HCT116 (cell line): ENCODE measurements around the gene TSC1. TPM values are rescaled to one million over a fixed set of nuclear protein-coding genes. Genes with fewer than 3 reads are reported as not detected.

Experiments
- ATAC-seq: fragments of 200-7000 bp; cut with Tn5 transposase; 2 replicates; pipeline ENCODE4 v1.9.1; 2020; ENCODE audit warnings: mild to moderate bottlenecking, moderate library complexity
- BruUV-seq: library from RNA; stranded (reverse); fragments of 400-500 nt; replicated peaks from 2 replicates; lab custom pipeline; 2021; lab: Mats Ljungman, UMichigan
- CTCF ChIA-PET: fragments of 300-600 bp; sonication (Branson Sonifier 250); formaldehyde crosslinking; loops from one replicate; lab custom pipeline; 2021; ENCODE audit warnings: antibody characterized with exemption; lab: Charles Lee
- POLR2A ChIA-PET: fragments of 300-600, 350-600 bp; sonication (Branson Sonifier 250); formaldehyde crosslinking; loops from one replicate; lab custom pipeline; 2021; ENCODE audit warnings: antibody characterized with exemption; lab: Charles Lee
- RAD21 ChIA-PET, 2 experiments: fragments of 300-600 bp; sonication (Branson Sonifier 250); formaldehyde crosslinking; loops; one replicate each; lab custom pipeline; 2023; ENCODE audit warnings: low total read pairs in 2 of 2; ENCODE audit not compliant: uncharacterized antibody in 2 of 2, unreplicated experiment in 2 of 2, low non-redundant PET in 1 of 2; lab: Charles Lee
- DNase-seq: peaks from one replicate; pipeline ENCODE4 v3.0.0-alpha.2; 2010; ENCODE audit warnings: low read depth, low spot score
- H2AFZ ChIP-seq: fragments of 200-600 bp; shearing (Covaris generic), sonication (generic); 2 replicates; pipeline ENCODE4 v1.6.1; 2017; ENCODE audit warnings: low read depth, mixed run types, mixed read lengths, antibody characterized with exemption, low read length; ENCODE audit not compliant: poor library complexity, severe bottlenecking
- H3K27ac ChIP-seq: 2 replicates; pipeline ENCODE4 v1.5.1; 2012; ENCODE audit warnings: low read depth, low read length
- H3K27me3 ChIP-seq: fragments of 200-600 bp; sonication (generic); 2 replicates; pipeline ENCODE4 v1.6.1; 2016; ENCODE audit warnings: mixed run types, low read length, mixed read lengths; ENCODE audit not compliant: insufficient read depth
- H3K36me3 ChIP-seq, 2 experiments: fragments of 200-500 bp in 1 of 2; fragments of 200-600 bp in 1 of 2; sonication (Bioruptor generic) in 1 of 2; sonication (generic) in 1 of 2; 2 replicates each; pipeline versions ENCODE4 v1.5.1 to v1.6.1; 2014 to 2016; ENCODE audit warnings: low read length in 2 of 2, inconsistent platforms in 1 of 2, mixed read lengths in 1 of 2, mixed run types in 1 of 2; ENCODE audit not compliant: insufficient read depth in 2 of 2, control insufficient read depth in 1 of 2
- H3K4me1 ChIP-seq, 2 experiments: fragments of 200-600 bp in 1 of 2; sonication (generic) in 1 of 2; 2 replicates each; pipeline versions ENCODE4 v1.5.1 to v1.6.1; 2012 to 2017; ENCODE audit warnings: low read length in 2 of 2, inconsistent platforms in 1 of 2, mild to moderate bottlenecking in 1 of 2, mixed read lengths in 1 of 2, mixed run types in 1 of 2, moderate library complexity in 1 of 2; ENCODE audit not compliant: insufficient read depth in 2 of 2, control insufficient read depth in 1 of 2
- H3K4me2 ChIP-seq: fragments of 200-600 bp; sonication (generic); 2 replicates; pipeline ENCODE4 v1.6.1; 2017; ENCODE audit warnings: mixed run types, low read length, mixed read lengths
- H3K4me3 ChIP-seq, 2 experiments: fragments of 200-600 bp in 1 of 2; sonication (generic) in 1 of 2; replicated peaks in 1 of 2; 2 replicates each; pipeline ENCODE4 v1.5.1; 2011 to 2016; ENCODE audit warnings: low read length in 2 of 2, control low read depth in 1 of 2, low read depth in 1 of 2, mild to moderate bottlenecking in 1 of 2, mixed read lengths in 1 of 2, mixed run types in 1 of 2
- H3K79me2 ChIP-seq: fragments of 200-600 bp; sonication (generic); 2 replicates; pipeline ENCODE4 v1.6.1; 2017; ENCODE audit warnings: mild to moderate bottlenecking, mixed run types, low read length, moderate library complexity, mixed read lengths; ENCODE audit not compliant: insufficient read depth
- H3K9ac ChIP-seq: fragments of 200-600 bp; sonication (generic); 2 replicates; pipeline ENCODE4 v1.6.1; 2016; ENCODE audit warnings: low read length, mixed read lengths
- H3K9me2 ChIP-seq: fragments of 200-600 bp; sonication (generic), shearing (Covaris generic); 2 replicates; pipeline ENCODE4 v1.6.1; 2017; ENCODE audit warnings: mixed run types, mild to moderate bottlenecking, moderate library complexity; ENCODE audit not compliant: insufficient read depth
- H3K9me3 ChIP-seq, 2 experiments: fragments of 200-500 bp in 1 of 2; fragments of 200-600 bp in 1 of 2; sonication (Bioruptor generic) in 1 of 2; sonication (generic) in 1 of 2; 2 replicates each; pipeline ENCODE4 v1.6.1; 2014 to 2017; ENCODE audit warnings: low read length in 2 of 2, mixed read lengths in 2 of 2, inconsistent platforms in 1 of 2, low read depth in 1 of 2, mild to moderate bottlenecking in 1 of 2, mixed run types in 1 of 2, moderate library complexity in 1 of 2; ENCODE audit not compliant: control insufficient read depth in 1 of 2, insufficient read depth in 1 of 2
- H4K20me1 ChIP-seq: fragments of 200-600 bp; sonication (generic), shearing (Covaris generic); 2 replicates; pipeline ENCODE4 v1.6.1; 2017; ENCODE audit warnings: mixed run types, mild to moderate bottlenecking, moderate library complexity; ENCODE audit not compliant: insufficient read depth
- CBX3 ChIP-seq: IDR thresholded peaks from 2 replicates; pipeline ENCODE4 v1.6.1; 2012; ENCODE audit warnings: low read depth
- CEBPB ChIP-seq: IDR thresholded peaks from 2 replicates; pipeline ENCODE4 v1.6.1; 2012; ENCODE audit warnings: low read depth
- ELF1 ChIP-seq: IDR thresholded peaks from 2 replicates; pipeline ENCODE4 v1.6.1; 2012; ENCODE audit warnings: low read depth, borderline replicate concordance
- EZH2phosphoT487 ChIP-seq: fragments of 200-600 bp; IDR thresholded peaks from 2 replicates; pipeline ENCODE4 v1.6.1; 2018; ENCODE audit warnings: antibody characterized with exemption, borderline replicate concordance
- FOSL1 ChIP-seq: IDR thresholded peaks from 2 replicates; pipeline ENCODE4 v1.6.1; 2012; ENCODE audit warnings: low read depth
- JUND ChIP-seq: IDR thresholded peaks from 2 replicates; pipeline ENCODE4 v1.6.1; 2012
- MAX ChIP-seq: IDR thresholded peaks from 2 replicates; pipeline ENCODE4 v1.6.1; 2012
- POLR2A ChIP-seq: IDR thresholded peaks from 2 replicates; pipeline ENCODE4 v1.7.0; 2011; ENCODE audit warnings: borderline replicate concordance; ENCODE audit not compliant: insufficient read depth, insufficient read length; ENCODE audit errors: extremely low read depth
- POLR2AphosphoS5 ChIP-seq: IDR thresholded peaks from 2 replicates; pipeline ENCODE4 v1.6.1; 2011; ENCODE audit warnings: mild to moderate bottlenecking, low read depth, low read length, moderate library complexity
- RAD21 ChIP-seq: IDR thresholded peaks from 2 replicates; pipeline ENCODE4 v1.6.1; 2012; ENCODE audit warnings: low read depth, mild to moderate bottlenecking
- REST ChIP-seq: IDR thresholded peaks from 2 replicates; pipeline ENCODE4 v1.6.1; 2012; ENCODE audit warnings: low read depth
- SIN3A ChIP-seq: IDR thresholded peaks from 2 replicates; pipeline ENCODE4 v1.6.1; 2012; ENCODE audit warnings: low read depth
- SP1 ChIP-seq: IDR thresholded peaks from 2 replicates; pipeline ENCODE4 v1.6.1; 2012; ENCODE audit warnings: low read depth
- TCF7L2 ChIP-seq: IDR thresholded peaks from 2 replicates; pipeline ENCODE4 v1.7.0; 2011; ENCODE audit warnings: borderline replicate concordance, inconsistent platforms; ENCODE audit not compliant: insufficient read depth, insufficient read length; ENCODE audit errors: extremely low read depth
- YY1 ChIP-seq: IDR thresholded peaks from 2 replicates; pipeline ENCODE4 v1.6.1; 2011; ENCODE audit warnings: low read length, low read depth, moderate library complexity, mild to moderate bottlenecking; ENCODE audit not compliant: insufficient replicate concordance; ENCODE audit errors: extremely low read depth
- ZFX ChIP-seq: fragments of 450-650 bp; IDR thresholded peaks from 2 replicates; pipeline ENCODE4 v1.6.1; 2017
- ZNF274 ChIP-seq: fragments of 200-500 bp; sonication (Bioruptor generic); IDR thresholded peaks from 2 replicates; pipeline ENCODE4 v1.6.1; 2014; ENCODE audit warnings: mild to moderate bottlenecking, low read depth, low read length, inconsistent platforms
- intact Hi-C: fragments of 100-400 bp; cut with micrococcal nuclease; formaldehyde crosslinking; loops from 2 replicates; pipeline ENCODE4 v1.10.0; 2022
- total RNA-seq: library from RNA; stranded (reverse); gene quantifications from one replicate; pipeline ENCODE4 v1.2.1, GENCODE V29; 2021; ENCODE audit not compliant: unreplicated experiment
- TF ChIP-seq, protein P1 (sequence below): IDR thresholded peaks from 2 replicates; pipeline ENCODE4 v1.6.1; 2012
- TF ChIP-seq, protein P2 (sequence below): IDR thresholded peaks from 2 replicates; pipeline ENCODE4 v1.6.1; 2011; ENCODE audit warnings: mild to moderate bottlenecking, low read length, moderate library complexity; ENCODE audit not compliant: insufficient replicate concordance; ENCODE audit errors: extremely low read depth

The TSC1 gene
- total RNA-seq, 1 experiment from 2014 or later, result 34.5 TPM

DNA sequence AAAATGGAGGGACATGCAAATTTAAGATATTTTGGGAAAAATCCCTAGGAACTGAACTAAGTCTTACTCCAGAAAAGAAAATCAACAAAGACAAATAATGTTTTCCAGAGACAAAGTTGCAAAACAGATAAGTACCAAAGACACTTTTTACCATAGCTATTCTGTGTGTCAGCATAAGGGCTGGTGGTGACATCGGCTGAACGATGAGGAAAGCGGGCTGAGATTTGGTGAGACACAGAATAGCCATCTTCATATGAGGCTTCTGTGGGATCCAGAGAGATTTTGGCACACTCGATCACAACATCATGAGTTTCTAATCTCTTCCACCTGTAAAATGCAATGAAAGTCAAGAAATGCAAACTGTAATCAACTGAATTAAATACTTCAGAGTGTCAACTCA lies 32.3 kb downstream of the TSC1 start (continued):
- TF ChIP-seq REST, result no peak
- TF ChIP-seq RAD21, result no peak
- no peak for TF ChIP-seq FOSL1

GRCh38 chr9:132910376-132910775 lies 34.0 kb downstream of the TSC1 start:
- Histone ChIP-seq H3K79me2 (no peaks in the 10 kb centered on the region), H3K36me3 (peaks cover 12 to 14% of the 10 kb centered on the region in 2 experiments; a peak in 2 of 4 replicates), H4K20me1 (no peaks in the 10 kb centered on the region), H3K4me1 (no peaks in the 10 kb centered on the region), H3K27me3 (no peaks in the 10 kb centered on the region), H3K9me3 (no peaks in the 10 kb centered on the region), H3K9me2 (no peaks in the 10 kb centered on the region), H3K9ac (no peak overlapping the region), H2AFZ (no peak overlapping the region), H3K4me2 (no peak overlapping the region), H3K27ac (no peak overlapping the region), H3K4me3 (no peak overlapping the region)
- ATAC-seq (no peak), DNase-seq (no peak)
- ChIA-PET CTCF (interaction anchor here (0.9 kb wide), 2 partner anchors 8 to 11 kb away, joined by 3 read pairs; no protein-coding TSS in a partner anchor), POLR2A (no interaction called here), RAD21 (no interaction called here)
- intact Hi-C loops, result no loop called here
- BruUV-seq, result no TSS peak
- TF ChIP-seq FOSL1, result no peak
- no peak for TF ChIP-seq EZH2phosphoT487
- TF ChIP-seq ZNF274, result no peak
- TF ChIP-seq, protein P1, sequence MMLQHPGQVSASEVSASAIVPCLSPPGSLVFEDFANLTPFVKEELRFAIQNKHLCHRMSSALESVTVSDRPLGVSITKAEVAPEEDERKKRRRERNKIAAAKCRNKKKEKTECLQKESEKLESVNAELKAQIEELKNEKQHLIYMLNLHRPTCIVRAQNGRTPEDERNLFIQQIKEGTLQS, result no peak
- no peak for TF ChIP-seq CEBPB
- TF ChIP-seq ZFX, result no peak
- TF ChIP-seq JUND, result no peak
- TF ChIP-seq POLR2A, result no peak
- no peak for TF ChIP-seq ELF1
- TF ChIP-seq SP1, result no peak
- TF ChIP-seq POLR2AphosphoS5, result no peak
- TF ChIP-seq TCF7L2, result no peak
- TF ChIP-seq, protein P2, sequence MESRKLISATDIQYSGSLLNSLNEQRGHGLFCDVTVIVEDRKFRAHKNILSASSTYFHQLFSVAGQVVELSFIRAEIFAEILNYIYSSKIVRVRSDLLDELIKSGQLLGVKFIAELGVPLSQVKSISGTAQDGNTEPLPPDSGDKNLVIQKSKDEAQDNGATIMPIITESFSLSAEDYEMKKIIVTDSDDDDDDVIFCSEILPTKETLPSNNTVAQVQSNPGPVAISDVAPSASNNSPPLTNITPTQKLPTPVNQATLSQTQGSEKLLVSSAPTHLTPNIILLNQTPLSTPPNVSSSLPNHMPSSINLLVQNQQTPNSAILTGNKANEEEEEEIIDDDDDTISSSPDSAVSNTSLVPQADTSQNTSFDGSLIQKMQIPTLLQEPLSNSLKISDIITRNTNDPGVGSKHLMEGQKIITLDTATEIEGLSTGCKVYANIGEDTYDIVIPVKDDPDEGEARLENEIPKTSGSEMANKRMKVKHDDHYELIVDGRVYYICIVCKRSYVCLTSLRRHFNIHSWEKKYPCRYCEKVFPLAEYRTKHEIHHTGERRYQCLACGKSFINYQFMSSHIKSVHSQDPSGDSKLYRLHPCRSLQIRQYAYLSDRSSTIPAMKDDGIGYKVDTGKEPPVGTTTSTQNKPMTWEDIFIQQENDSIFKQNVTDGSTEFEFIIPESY, result no peak
- no peak for TF ChIP-seq MAX
- no peak for TF ChIP-seq RAD21
- TF ChIP-seq YY1, result no peak
- no peak for TF ChIP-seq SIN3A
- no peak for TF ChIP-seq CBX3
